DND-41 (cell line): ENCODE results near the gene NFATC2.

Source experiments
- ATAC-seq: fragments of 200-7000 bp; cut with Tn5 transposase; 3 replicates; pipeline ENCODE4 v1.9.1; 2021; ENCODE audit warnings: low read depth; ENCODE audit not compliant: insufficient read depth
- DNase-seq: peaks from one replicate; pipeline ENCODE4 v3.0.0-alpha.2; 2020
- H2AFZ ChIP-seq: 2 replicates; pipeline ENCODE4 v1.6.0; 2012; ENCODE audit warnings: low read depth, low read length
- H3K27ac ChIP-seq: 2 replicates; pipeline ENCODE4 v1.5.1; 2012; ENCODE audit warnings: low read length, inconsistent platforms
- H3K27me3 ChIP-seq: fragments of 200-600 bp; sonication (generic); 2 replicates; pipeline ENCODE4 v1.6.0; 2012; ENCODE audit warnings: low read length, mild to moderate bottlenecking, inconsistent platforms; ENCODE audit not compliant: insufficient read depth, poor library complexity
- H3K36me3 ChIP-seq: 2 replicates; pipeline ENCODE4 v1.5.1; 2012; ENCODE audit warnings: low read length, inconsistent platforms; ENCODE audit not compliant: insufficient read depth
- H3K4me1 ChIP-seq: 2 replicates; pipeline ENCODE4 v1.5.1; 2012; ENCODE audit warnings: mild to moderate bottlenecking, low read length; ENCODE audit not compliant: insufficient read depth
- H3K4me2 ChIP-seq: 2 replicates; pipeline ENCODE4 v1.6.0; 2012; ENCODE audit warnings: mild to moderate bottlenecking, moderate library complexity, low read length, inconsistent platforms; ENCODE audit not compliant: insufficient read depth
- H3K4me3 ChIP-seq, 2 experiments: fragments of 200-600 bp in 1 of 2; shearing (Covaris generic) in 1 of 2; 2 replicates each; pipeline ENCODE4 v1.5.1; 2012 to 2016; ENCODE audit warnings: inconsistent platforms in 2 of 2, low read length in 2 of 2, mild to moderate bottlenecking in 2 of 2, low read depth in 1 of 2, moderate library complexity in 1 of 2
- H3K79me2 ChIP-seq: 2 replicates; pipeline ENCODE4 v1.6.0; 2012; ENCODE audit warnings: low read length, inconsistent platforms; ENCODE audit not compliant: insufficient read depth
- H3K9ac ChIP-seq: 2 replicates; pipeline ENCODE4 v1.6.0; 2012; ENCODE audit warnings: low read depth, mild to moderate bottlenecking, inconsistent platforms, low read length, moderate library complexity
- H3K9me3 ChIP-seq: 2 replicates; pipeline ENCODE4 v1.5.1; 2012; ENCODE audit warnings: low read length, moderate library complexity, mild to moderate bottlenecking, inconsistent platforms; ENCODE audit not compliant: insufficient read depth, severe bottlenecking
- H4K20me1 ChIP-seq: 2 replicates; pipeline ENCODE4 v1.6.0; 2012; ENCODE audit warnings: low read length; ENCODE audit not compliant: insufficient read depth
- EZH2 ChIP-seq: IDR thresholded peaks from 3 replicates; pipeline ENCODE4 v1.6.1; 2012; ENCODE audit warnings: borderline replicate concordance, low read depth, mild to moderate bottlenecking, moderate library complexity, low read length, inconsistent platforms; ENCODE audit not compliant: severe bottlenecking
- TF ChIP-seq, protein P1 (sequence below): IDR thresholded peaks from 2 replicates; pipeline ENCODE4 v1.5.1; 2012; ENCODE audit warnings: borderline replicate concordance, low read length, moderate library complexity, mild to moderate bottlenecking; ENCODE audit not compliant: poor library complexity, severe bottlenecking; ENCODE audit errors: extremely low read depth

Gene NFATC2

DNA sequence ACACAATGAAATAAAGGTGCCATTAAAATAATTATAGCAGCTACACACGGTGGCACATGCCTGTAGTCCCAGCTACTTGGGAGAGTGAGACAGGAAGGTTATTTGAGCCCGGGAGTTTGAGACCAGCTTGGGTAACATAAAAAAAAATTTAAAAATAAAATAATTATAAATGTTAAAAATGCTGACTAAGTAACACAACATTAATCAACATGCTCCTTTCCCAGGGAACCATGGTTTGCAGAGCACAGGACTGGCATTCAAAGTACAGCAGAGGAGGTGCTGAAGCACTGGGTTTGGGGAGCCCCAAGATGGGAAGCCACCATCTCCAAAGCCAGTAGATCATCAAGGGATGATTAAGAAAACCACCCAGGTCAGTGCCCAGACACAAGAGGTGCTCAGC lies 51.9 kb downstream of the NFATC2 start:
- Histone ChIP-seq H3K36me3 (no peaks in the 10 kb centered on the region), H3K4me2 (no peak overlapping the region), H2AFZ (no peak overlapping the region), H3K4me1 (no peaks in the 10 kb centered on the region), H3K9me3 (no peaks in the 10 kb centered on the region), H3K27ac (no peak overlapping the region), H3K4me3 (no peak overlapping the region), H3K9ac (no peak overlapping the region), H3K27me3 (peaks cover 10% of the 10 kb centered on the region), H3K79me2 (no peaks in the 10 kb centered on the region), H4K20me1 (no peaks in the 10 kb centered on the region)
- TF ChIP-seq, protein P1, sequence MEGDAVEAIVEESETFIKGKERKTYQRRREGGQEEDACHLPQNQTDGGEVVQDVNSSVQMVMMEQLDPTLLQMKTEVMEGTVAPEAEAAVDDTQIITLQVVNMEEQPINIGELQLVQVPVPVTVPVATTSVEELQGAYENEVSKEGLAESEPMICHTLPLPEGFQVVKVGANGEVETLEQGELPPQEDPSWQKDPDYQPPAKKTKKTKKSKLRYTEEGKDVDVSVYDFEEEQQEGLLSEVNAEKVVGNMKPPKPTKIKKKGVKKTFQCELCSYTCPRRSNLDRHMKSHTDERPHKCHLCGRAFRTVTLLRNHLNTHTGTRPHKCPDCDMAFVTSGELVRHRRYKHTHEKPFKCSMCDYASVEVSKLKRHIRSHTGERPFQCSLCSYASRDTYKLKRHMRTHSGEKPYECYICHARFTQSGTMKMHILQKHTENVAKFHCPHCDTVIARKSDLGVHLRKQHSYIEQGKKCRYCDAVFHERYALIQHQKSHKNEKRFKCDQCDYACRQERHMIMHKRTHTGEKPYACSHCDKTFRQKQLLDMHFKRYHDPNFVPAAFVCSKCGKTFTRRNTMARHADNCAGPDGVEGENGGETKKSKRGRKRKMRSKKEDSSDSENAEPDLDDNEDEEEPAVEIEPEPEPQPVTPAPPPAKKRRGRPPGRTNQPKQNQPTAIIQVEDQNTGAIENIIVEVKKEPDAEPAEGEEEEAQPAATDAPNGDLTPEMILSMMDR: no peak
- no peak for TF ChIP-seq EZH2
- no peak for DNase-seq
- ATAC-seq: no peak

DNA sequence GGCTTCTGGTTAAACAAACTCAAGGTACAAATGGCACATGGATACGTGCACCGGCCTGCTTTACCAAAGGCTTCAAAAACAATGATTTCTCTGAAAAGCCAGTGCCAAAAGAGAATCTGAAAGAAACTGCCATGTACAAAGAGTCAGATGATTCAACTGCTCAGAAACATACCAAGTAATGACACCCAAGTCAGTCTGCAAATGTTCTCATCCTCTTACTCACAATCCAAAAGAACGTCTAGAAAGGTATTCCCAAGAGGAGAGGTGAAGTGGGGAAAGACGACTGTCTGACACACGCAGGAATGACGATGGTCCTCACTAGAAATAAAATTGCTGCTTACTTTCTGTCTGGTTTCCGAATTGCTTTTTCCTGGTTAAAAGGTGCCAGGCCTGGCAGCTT lies 52.9 kb downstream of the NFATC2 start:
- Histone ChIP-seq H3K4me3 (no peak overlapping the region), H3K4me1 (no peaks in the 10 kb centered on the region), H2AFZ (no peak overlapping the region), H3K79me2 (no peaks in the 10 kb centered on the region), H4K20me1 (no peaks in the 10 kb centered on the region), H3K36me3 (no peaks in the 10 kb centered on the region), H3K9ac (no peak overlapping the region), H3K4me2 (no peak overlapping the region), H3K9me3 (no peaks in the 10 kb centered on the region), H3K27me3 (peaks cover 5% of the 10 kb centered on the region), H3K27ac (no peak overlapping the region)
- DNase-seq: no peak
- no peak for ATAC-seq
- TF ChIP-seq, protein P1: no peak
- no peak for TF ChIP-seq EZH2

DNA sequence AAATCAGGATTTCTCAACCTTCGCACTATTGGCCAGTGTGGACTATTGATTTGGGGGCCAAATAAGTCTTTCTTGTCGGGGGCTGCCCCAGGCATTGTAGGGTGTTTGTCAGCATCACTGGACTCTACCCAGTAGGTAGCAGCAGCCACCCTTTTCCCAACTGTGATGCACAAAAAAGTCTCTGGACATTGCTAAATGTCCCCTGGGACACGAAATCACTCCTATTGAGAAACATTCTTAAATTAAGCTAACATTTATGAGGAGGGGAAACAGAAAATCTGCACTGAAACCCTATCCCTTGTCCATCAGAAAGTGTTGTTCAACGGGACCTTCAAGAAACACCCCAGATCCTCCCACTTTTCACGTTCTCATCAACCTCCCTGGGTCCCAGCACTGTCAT lies 54.2 kb downstream of the NFATC2 start:
- H3K4me2 ChIP-seq: no peak overlapping the region
- H3K9me3 ChIP-seq: no peaks in the 10 kb centered on the region
- H3K79me2 ChIP-seq: no peaks in the 10 kb centered on the region
- ATAC-seq (no peak), DNase-seq (no peak)
- no peak overlapping the region for H2AFZ ChIP-seq
- H3K9ac ChIP-seq: no peak overlapping the region
- no peaks in the 10 kb centered on the region for H4K20me1 ChIP-seq
- no peaks in the 10 kb centered on the region for H3K27me3 ChIP-seq
- H3K36me3 ChIP-seq: no peaks in the 10 kb centered on the region
- no peak for TF ChIP-seq EZH2
- TF ChIP-seq, protein P1: no peak
- no peaks in the 10 kb centered on the region for H3K4me1 ChIP-seq
- no peak overlapping the region for H3K4me3 ChIP-seq
- H3K27ac ChIP-seq: no peak overlapping the region
